K562 (cell line): ENCODE data around the gene ERFL. TPM values are rescaled to one million over a fixed set of nuclear protein-coding genes. Genes with fewer than 3 reads are reported as not detected.

Experiments used
- GATAD2B ChIP-seq: fragments of 450-650 bp; IDR thresholded peaks from 2 replicates; pipeline ENCODE4 v1.6.1; 2017; ENCODE audit warnings: mild to moderate bottlenecking, borderline replicate concordance
- HDAC8 ChIP-seq: fragments of 450-650 bp; IDR thresholded peaks from 2 replicates; pipeline ENCODE4 v1.6.1; 2016; ENCODE audit warnings: mild to moderate bottlenecking, missing genetic modification characterization, moderate library complexity, missing compliant biosample characterization
- HDGF ChIP-seq: fragments of 450-650 bp; IDR thresholded peaks from 2 replicates; pipeline ENCODE4 v1.6.1; 2016
- HOXB6 ChIP-seq: fragments of 250-450 bp; sonication (Bioruptor Pico); IDR thresholded peaks from 2 replicates; pipeline ENCODE4 v1.5.1; 2022; ENCODE audit warnings: mild to moderate bottlenecking, borderline replicate concordance
- NFE2 ChIP-seq: IDR thresholded peaks from 2 replicates; pipeline ENCODE4 v1.6.1; 2014; ENCODE audit warnings: antibody characterized with exemption, low read depth
- PATZ1 ChIP-seq: fragments of 250-450 bp; sonication (Bioruptor Pico); IDR thresholded peaks from 2 replicates; pipeline ENCODE4 v1.5.0; 2020; ENCODE audit warnings: mild to moderate bottlenecking, borderline replicate concordance
- POLR2A ChIP-seq: fragments of 450-650 bp; conservative IDR thresholded peaks from 2 replicates; pipeline ENCODE4 v1.6.1; 2016
- POLR2H ChIP-seq: IDR thresholded peaks from 2 replicates; pipeline ENCODE4 v1.6.1; 2016; ENCODE audit warnings: missing genetic modification characterization, low read depth, mild to moderate bottlenecking, control low read depth, missing compliant biosample characterization, moderate library complexity
- RAD51 ChIP-seq: fragments of 450-650 bp; IDR thresholded peaks from 2 replicates; pipeline ENCODE4 v1.7.1; 2016; ENCODE audit warnings: low read depth, mild to moderate bottlenecking, borderline replicate concordance
- RERE ChIP-seq: sonication (generic); formaldehyde crosslinking; IDR thresholded peaks from 2 replicates; pipeline ENCODE4 v1.8.0; 2023; ENCODE audit warnings: missing genetic modification reagents, mild to moderate bottlenecking, borderline replicate concordance
- SMARCC2 ChIP-seq: fragments of 450-650 bp; IDR thresholded peaks from 2 replicates; pipeline ENCODE4 v1.6.1; 2017; ENCODE audit warnings: antibody characterized with exemption, moderate library complexity, mild to moderate bottlenecking, low read depth
- TAL1 ChIP-seq: fragments of 450-650 bp; IDR thresholded peaks from 2 replicates; pipeline ENCODE4 v1.6.1; 2016; ENCODE audit warnings: mild to moderate bottlenecking
- TBL1XR1 ChIP-seq, 2 experiments: IDR thresholded peaks; 2 replicates each; pipeline ENCODE4 v1.6.1; 2012; ENCODE audit warnings: improper control_type of control experiment in 2 of 2, low read length in 2 of 2, mild to moderate bottlenecking in 1 of 2
- ZBTB17 ChIP-seq: fragments of 450-650 bp; formaldehyde crosslinking; IDR thresholded peaks from 2 replicates; pipeline ENCODE4 v1.4.0; 2020; ENCODE audit warnings: mild to moderate bottlenecking
- ZEB2 ChIP-seq: fragments of 450-650 bp; IDR thresholded peaks from 2 replicates; pipeline ENCODE4 v1.6.1; 2016
- ZHX1 ChIP-seq: fragments of 150-350 bp; conservative IDR thresholded peaks from 2 replicates; pipeline ENCODE4 v1.6.1; 2014; ENCODE audit warnings: low read length
- ZNF57 ChIP-seq: fragments of 450-650 bp; formaldehyde crosslinking; IDR thresholded peaks from 2 replicates; pipeline ENCODE4 v1.4.0; 2020; ENCODE audit warnings: mild to moderate bottlenecking, moderate library complexity
- polyA plus RNA-seq, 8 experiments: library from polyadenylated mRNA; depleted of rRNA in 4 of 8; stranded (reverse) in 5 of 8; unstranded in 3 of 8; fragments of >200 nt; fragmentation: Nextera tagmentation in 2 of 8; fragmentation: Illumina TruSeq in 1 of 8; extraction: Ambion mirVana in 2 of 8; extraction: Trizol in 1 of 8; gene quantifications; 2 replicates each; pipeline versions ENCODE4 v1.2.1 to v1.2.3, GENCODE V29; 2011 to 2014; ENCODE audit warnings: inconsistent platforms in 1 of 8, missing spikeins in 1 of 8
- total RNA-seq, 7 experiments: library from RNA; depleted of rRNA in 6 of 7; stranded (reverse); fragments of >200 nt in 6 of 7; fragmentation: Illumina TruSeq in 2 of 7; extraction: Trizol in 2 of 7; gene quantifications; 2 replicates each; pipeline versions ENCODE4 v1.2.1 to v1.2.3, GENCODE V29; 2011 to 2021; ENCODE audit warnings: low replicate concordance in 1 of 7

ERFL gene
- total and polyA plus RNA-seq, 9 of the 15 experiments (the other 6 are each of a cell fraction or from before 2014, with no cell fraction given), result 0.07 to 0.75 (median 0.32) TPM; not detected in 4

- no peak for TF ChIP-seq POLR2H (tag)
- TF ChIP-seq ZHX1, result no peak
- TF ChIP-seq ZEB2, result no peak
- TF ChIP-seq TAL1, result no peak
- peak; percentile 87 for TF ChIP-seq POLR2A
- TF ChIP-seq RERE (CRISPR knock-in tag), result no peak
- no peak for TF ChIP-seq RAD51
- TF ChIP-seq GATAD2B, result no peak
- TF ChIP-seq SMARCC2, result no peak
- TF ChIP-seq ZNF57 (CRISPR knock-in tag), result no peak
- TF ChIP-seq HDGF, result no peak
- TF ChIP-seq HOXB6 (CRISPR knock-in tag), result no peak
- TF ChIP-seq TBL1XR1 (IDR thresholded peaks at IDR 0.05; ENCODE audit: low read length in 2 of 2), result no peak
- no peak for TF ChIP-seq HDAC8 (tag)
- TF ChIP-seq NFE2, result no peak
- no peak for TF ChIP-seq ZBTB17
- TF ChIP-seq PATZ1 (CRISPR knock-in tag), result no peak
Observed at GRCh38 chr19:41871573-41872383, 56.5 kb downstream of the ERFL start (continued).
